Epithelial cell of esophagus (primary cell): ENCODE measurements around the gene BATF3.

Experiments
- DNase-seq: peaks from one replicate; pipeline ENCODE4 v3.0.0; 2010; ENCODE audit warnings: low read depth
- H3K4me3 ChIP-seq: 2 replicates; pipeline ENCODE4 v1.5.1; 2011; ENCODE audit warnings: mild to moderate bottlenecking, low read length, control low read depth
- TF ChIP-seq, protein P1 (sequence below): IDR thresholded peaks from 2 replicates; pipeline ENCODE4 v1.5.1; 2011; ENCODE audit warnings: low read depth, mild to moderate bottlenecking, low read length, control low read depth, inconsistent platforms; ENCODE audit not compliant: insufficient read depth; ENCODE audit errors: missing control alignments

The BATF3 gene

DNA sequence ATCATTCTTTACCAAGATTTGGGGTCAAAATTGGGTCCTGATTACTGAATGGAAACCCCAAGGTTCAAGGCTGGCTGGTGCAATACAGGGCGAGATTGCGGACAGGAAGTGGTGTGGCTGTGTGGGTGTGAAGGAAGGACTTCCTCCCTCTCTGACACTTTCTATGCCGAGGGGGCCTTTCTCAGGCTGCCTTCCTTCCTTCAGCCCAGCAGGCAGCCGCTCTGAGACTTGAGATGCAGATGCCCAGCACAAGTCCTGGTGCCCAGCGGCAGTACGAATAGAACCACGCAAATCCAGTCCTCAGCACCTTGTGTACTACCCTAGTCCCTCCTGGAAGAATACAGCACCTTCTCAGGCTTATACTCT is 16.3 kb downstream of the BATF3 start:
- DNase-seq, result no peak
- TF ChIP-seq, protein P1, sequence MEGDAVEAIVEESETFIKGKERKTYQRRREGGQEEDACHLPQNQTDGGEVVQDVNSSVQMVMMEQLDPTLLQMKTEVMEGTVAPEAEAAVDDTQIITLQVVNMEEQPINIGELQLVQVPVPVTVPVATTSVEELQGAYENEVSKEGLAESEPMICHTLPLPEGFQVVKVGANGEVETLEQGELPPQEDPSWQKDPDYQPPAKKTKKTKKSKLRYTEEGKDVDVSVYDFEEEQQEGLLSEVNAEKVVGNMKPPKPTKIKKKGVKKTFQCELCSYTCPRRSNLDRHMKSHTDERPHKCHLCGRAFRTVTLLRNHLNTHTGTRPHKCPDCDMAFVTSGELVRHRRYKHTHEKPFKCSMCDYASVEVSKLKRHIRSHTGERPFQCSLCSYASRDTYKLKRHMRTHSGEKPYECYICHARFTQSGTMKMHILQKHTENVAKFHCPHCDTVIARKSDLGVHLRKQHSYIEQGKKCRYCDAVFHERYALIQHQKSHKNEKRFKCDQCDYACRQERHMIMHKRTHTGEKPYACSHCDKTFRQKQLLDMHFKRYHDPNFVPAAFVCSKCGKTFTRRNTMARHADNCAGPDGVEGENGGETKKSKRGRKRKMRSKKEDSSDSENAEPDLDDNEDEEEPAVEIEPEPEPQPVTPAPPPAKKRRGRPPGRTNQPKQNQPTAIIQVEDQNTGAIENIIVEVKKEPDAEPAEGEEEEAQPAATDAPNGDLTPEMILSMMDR, result no peak
- no peak overlapping the region for H3K4me3 ChIP-seq

DNA sequence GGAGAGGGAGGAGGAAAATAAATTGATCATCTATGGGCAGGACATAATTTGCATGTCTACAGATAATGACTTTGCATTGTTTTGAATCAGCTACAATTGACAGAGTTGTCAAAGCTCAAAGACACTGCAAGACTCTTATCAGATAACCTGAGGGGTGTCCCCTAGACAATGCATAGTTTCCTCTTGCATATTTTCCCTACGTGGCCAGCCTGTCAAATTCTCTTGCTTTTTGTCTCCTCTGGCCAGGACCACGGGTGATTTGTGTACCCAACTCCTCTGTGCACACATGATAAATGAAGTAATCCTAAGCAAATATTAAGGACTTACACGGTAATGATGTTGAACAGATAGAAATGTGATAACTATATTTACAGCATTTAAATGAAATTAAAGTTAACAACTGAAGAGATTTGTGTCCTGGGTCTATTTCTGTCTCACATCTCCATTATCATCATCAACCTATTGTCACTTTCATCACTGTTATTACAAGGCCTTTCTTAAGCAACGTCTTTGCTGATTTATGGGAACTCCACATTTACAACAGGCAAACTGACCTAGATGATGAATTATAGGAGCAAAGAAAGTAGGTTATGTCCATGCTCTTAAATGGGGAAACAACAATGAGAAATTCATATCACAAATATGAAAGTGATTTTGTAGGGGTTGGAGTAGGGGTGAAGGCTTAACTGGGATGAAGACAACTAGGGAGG is 18.8 kb downstream of the BATF3 start:
- DNase-seq, result no peak
- TF ChIP-seq, protein P1, result no peak
- H3K4me3 ChIP-seq, result no peak overlapping the region

DNA sequence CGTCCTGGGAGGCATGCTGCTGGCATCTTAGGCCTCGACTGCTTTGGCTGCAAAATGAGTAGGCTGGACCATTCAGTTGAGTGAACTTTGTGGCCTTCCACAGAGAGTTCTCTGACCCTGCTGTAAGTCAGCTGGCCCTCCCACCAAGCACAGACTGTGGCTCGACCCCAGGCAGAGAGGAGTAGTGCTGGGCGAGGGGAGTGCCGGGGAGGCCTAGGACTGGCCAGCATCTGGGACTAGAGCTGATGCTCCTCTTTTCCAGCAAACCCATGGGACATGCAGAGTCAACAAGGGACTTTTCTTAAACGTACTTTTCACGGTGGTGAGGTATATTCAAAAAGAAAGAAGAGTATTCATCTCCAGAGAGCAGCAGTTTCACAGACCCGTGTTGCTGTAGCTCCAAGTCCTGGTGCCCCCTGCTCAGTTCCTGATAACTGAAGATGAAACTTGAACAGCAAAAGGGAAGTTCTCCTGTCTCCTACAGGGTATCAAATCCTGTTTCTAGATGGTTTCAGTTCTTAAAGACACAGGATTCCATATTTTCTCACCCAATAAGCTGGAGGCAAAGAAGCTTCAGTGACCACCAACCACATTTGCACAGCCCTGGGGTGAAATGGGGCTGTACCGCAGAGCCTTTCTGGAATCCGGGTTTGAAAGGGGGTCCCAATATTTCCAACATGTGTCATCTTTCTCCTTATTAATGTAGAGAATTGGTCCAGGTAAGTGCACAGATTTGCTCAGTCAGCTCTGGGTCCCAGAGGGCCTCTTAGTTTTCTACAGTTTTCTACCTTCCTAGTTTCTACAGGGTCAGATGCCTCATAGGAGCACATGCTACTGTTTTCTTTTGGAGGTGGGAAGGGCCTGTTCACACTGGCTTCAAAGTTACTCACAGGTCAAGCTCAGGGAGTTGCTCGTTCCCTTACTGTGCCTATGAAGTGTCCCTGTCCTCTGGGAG is 20.9 kb downstream of the BATF3 start:
- no peak for DNase-seq
- H3K4me3 ChIP-seq, result no peak overlapping the region
- TF ChIP-seq, protein P1, result no peak

DNA sequence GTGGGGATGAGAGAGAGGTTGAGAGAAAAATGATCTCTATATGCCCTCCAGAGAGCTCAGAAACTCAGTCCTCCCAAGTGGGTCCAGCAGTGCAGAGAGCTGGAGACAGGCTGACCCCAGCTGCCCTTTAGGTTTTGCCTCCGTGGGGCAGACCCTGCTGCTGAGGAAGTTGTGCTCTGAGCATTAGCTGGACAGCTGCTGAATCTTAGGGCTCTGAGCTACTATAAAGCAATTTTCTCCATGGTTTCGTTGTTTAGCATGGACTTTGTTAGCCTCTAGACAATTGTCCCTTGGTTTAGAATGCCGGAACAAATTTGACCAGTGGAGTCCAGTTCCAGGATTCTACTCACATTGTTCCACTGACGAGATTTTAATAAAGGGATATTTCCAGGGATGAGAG is 22.1 kb downstream of the BATF3 start:
- DNase-seq, result no peak
- TF ChIP-seq, protein P1, result no peak

DNA sequence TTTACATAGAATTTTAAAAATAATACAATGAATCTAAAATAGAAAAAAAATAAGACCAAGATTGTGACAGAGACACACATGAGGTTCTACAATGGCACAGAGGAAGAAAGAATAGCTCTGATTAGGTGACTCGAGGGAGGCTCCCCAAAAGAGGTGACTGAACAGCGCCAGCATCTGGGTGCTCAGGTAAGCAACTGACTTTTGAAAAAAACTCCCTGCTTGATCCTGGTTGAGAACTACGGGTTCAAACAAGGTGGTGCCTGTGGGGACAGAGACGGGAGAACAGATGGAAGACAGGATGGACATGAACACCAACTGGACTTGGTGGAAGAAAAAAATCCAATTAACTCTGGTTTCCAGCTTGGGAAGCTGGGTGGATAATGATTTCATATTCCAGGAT is 22.5 kb downstream of the BATF3 start:
- DNase-seq, result no peak

More for the DNA sequence above, 22.1 kb downstream of the BATF3 start:
- no peak overlapping the region for H3K4me3 ChIP-seq

DNA sequence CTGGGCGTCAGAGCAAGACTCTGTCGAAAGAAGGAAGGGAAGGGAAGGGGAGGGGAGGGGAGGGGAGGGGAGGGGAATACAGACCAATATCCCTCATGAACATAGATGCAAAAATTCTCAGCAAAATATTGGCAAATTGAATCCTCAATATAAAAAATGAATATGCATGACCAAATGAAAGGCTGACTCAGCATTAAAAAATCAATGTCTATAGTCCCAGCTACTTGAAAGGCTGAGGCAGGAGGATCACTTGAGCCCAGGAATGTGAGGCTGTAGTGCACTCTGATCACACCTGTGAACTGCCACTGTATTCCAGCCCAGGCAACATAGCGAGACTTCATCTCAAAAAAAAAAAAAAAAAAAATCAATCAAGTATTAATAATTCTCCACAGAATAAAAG is 24.0 kb downstream of the BATF3 start:
- TF ChIP-seq, protein P1, result no peak
- no peak for DNase-seq
- H3K4me3 ChIP-seq, result no peak overlapping the region

More for the DNA sequence above, 22.5 kb downstream of the BATF3 start:
- TF ChIP-seq, protein P1, result no peak
- no peak overlapping the region for H3K4me3 ChIP-seq

DNA sequence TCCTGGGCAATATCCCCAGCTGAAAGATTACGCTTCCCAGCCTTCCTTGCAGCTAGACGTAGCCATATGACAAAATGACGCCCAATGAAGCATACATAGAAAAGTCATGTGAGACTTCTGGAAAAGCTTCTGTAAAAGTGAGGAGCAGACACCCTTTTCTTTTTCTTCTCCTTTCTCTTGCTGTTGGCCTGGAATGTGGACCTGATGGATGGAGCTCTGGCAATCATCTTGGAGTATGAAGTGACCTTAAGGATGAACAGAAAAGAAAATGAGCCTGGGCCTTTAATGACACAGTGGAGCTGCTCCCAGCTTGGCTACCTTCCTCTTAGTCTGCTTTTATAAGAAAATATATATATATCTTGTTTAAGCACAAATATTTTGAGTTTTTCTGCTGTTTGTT is 24.8 kb downstream of the BATF3 start:
- H3K4me3 ChIP-seq, result no peak overlapping the region
- no peak for DNase-seq
- TF ChIP-seq, protein P1, result no peak
